HTR-8/SVneo (cell line): Measurements from ENCODE around the gene CTRB1.

Experiments
- DNase-seq: peaks from one replicate; pipeline ENCODE4 v3.0.0; 2011; ENCODE audit warnings: low spot score, mixed read lengths; ENCODE audit not compliant: insufficient read length
- FAIRE-seq: peaks from 2 replicates; lab custom pipeline; 2011; peaks lifted over from hg19 to GRCh38; lab: Jason Lieb, UNC

Gene CTRB1

GRCh38 chr16:75224306-75225082 is 5.7 kb downstream of the CTRB1 start:
- FAIRE-seq (no peak), DNase-seq (no peak)

GRCh38 chr16:75225092-75225491 is 6.3 kb downstream of the CTRB1 start:
- peak; percentile 42 for FAIRE-seq

GRCh38 chr16:75225678-75226515 is 7.1 kb downstream of the CTRB1 start:
- no peak for FAIRE-seq
- no peak for DNase-seq

More at GRCh38 chr16:75225092-75225491, 6.3 kb downstream of the CTRB1 start:
- DNase-seq: no peak

- DNase-seq: no peak
- FAIRE-seq: peak; percentile 86
Measured at GRCh38 chr16:75226550-75227360, 8.0 kb downstream of the CTRB1 start.

- FAIRE-seq (no peak), DNase-seq (no peak)
Measured at GRCh38 chr16:75227361-75228142, 8.8 kb downstream of the CTRB1 start.

GRCh38 chr16:75228143-75228976 is 9.6 kb downstream of the CTRB1 start:
- FAIRE-seq (no peak), DNase-seq (no peak)

- no peak for FAIRE-seq
Measured at GRCh38 chr16:75229172-75230031, 10.6 kb downstream of the CTRB1 start.

GRCh38 chr16:75230471-75231110 is 11.8 kb downstream of the CTRB1 start:
- no peak for FAIRE-seq
- DNase-seq: no peak

More at GRCh38 chr16:75229172-75230031, 10.6 kb downstream of the CTRB1 start:
- no peak for DNase-seq

- DNase-seq (no peak), FAIRE-seq (no peak)
Measured at GRCh38 chr16:75231570-75231969, 12.8 kb downstream of the CTRB1 start.

- FAIRE-seq (no peak), DNase-seq (no peak)
Measured at GRCh38 chr16:75233611-75233938, 14.8 kb downstream of the CTRB1 start.

- FAIRE-seq (no peak), DNase-seq (no peak)
Measured at GRCh38 chr16:75234856-75235696, 16.3 kb downstream of the CTRB1 start.

GRCh38 chr16:75235721-75236193 is 17.0 kb downstream of the CTRB1 start:
- FAIRE-seq (peak; percentile 84), DNase-seq (no peak)

GRCh38 chr16:75236232-75236631 is 17.4 kb downstream of the CTRB1 start:
- no peak for DNase-seq
- no peak for FAIRE-seq

GRCh38 chr16:75236736-75237397 is 18.1 kb downstream of the CTRB1 start:
- FAIRE-seq: no peak
- no peak for DNase-seq

GRCh38 chr16:75237398-75238131 is 18.8 kb downstream of the CTRB1 start:
- DNase-seq: no peak
- no peak for FAIRE-seq
